Mesenchymal stem cell (in vitro differentiated cells and primary cell): ENCODE results near the gene PHKG2.

ENCODE experiments used
- DNase-seq: peaks from one replicate; pipeline ENCODE4 v3.0.0-alpha.2; 2013
- H2AFZ ChIP-seq: one replicate; pipeline ENCODE4 v1.6.1; 2013; ENCODE audit warnings: low read depth, mild to moderate bottlenecking, control low read depth, inconsistent platforms, low read length, moderate library complexity
- H2AK5ac ChIP-seq: 2 replicates; pipeline ENCODE4 v1.6.1; 2013; ENCODE audit warnings: low read length, moderate library complexity, mild to moderate bottlenecking, inconsistent platforms; ENCODE audit not compliant: severe bottlenecking
- H2BK120ac ChIP-seq: one replicate; pipeline ENCODE4 v1.6.1; 2013; ENCODE audit warnings: low read depth, mild to moderate bottlenecking, inconsistent platforms, low read length, moderate library complexity
- H2BK12ac ChIP-seq, 2 experiments: one replicate each; pipeline ENCODE4 v1.6.1; 2013; ENCODE audit warnings: inconsistent platforms in 2 of 2, low read length in 2 of 2, mild to moderate bottlenecking in 2 of 2, moderate library complexity in 2 of 2, control low read depth in 1 of 2
- H2BK15ac ChIP-seq: one replicate; pipeline ENCODE4 v1.6.1; 2013; ENCODE audit warnings: mild to moderate bottlenecking, low read depth, inconsistent platforms; ENCODE audit not compliant: poor library complexity, severe bottlenecking
- H2BK5ac ChIP-seq: 2 replicates; pipeline ENCODE4 v1.6.1; 2013; ENCODE audit warnings: low read depth, mild to moderate bottlenecking, low read length, control low read depth, inconsistent platforms; ENCODE audit not compliant: poor library complexity, severe bottlenecking
- H3K14ac ChIP-seq, 2 experiments: one replicate each; pipeline ENCODE4 v1.6.1; 2013; ENCODE audit warnings: inconsistent platforms in 2 of 2, low read length in 2 of 2, control low read depth in 1 of 2, mild to moderate bottlenecking in 1 of 2, moderate library complexity in 1 of 2
- H3K18ac ChIP-seq, 2 experiments: one replicate each; pipeline ENCODE4 v1.6.1; 2013; ENCODE audit warnings: inconsistent platforms in 2 of 2, low read length in 2 of 2, control low read depth in 1 of 2, low read depth in 1 of 2, mild to moderate bottlenecking in 1 of 2
- H3K23ac ChIP-seq, 2 experiments: one replicate each; pipeline ENCODE4 v1.6.1; 2013; ENCODE audit warnings: inconsistent platforms in 2 of 2, low read length in 2 of 2, mild to moderate bottlenecking in 2 of 2, moderate library complexity in 2 of 2, control low read depth in 1 of 2
- H3K27ac ChIP-seq: 2 replicates; pipeline ENCODE4 v1.5.1; 2013; ENCODE audit warnings: mild to moderate bottlenecking, moderate library complexity, low read length, control low read depth, inconsistent platforms; ENCODE audit not compliant: poor library complexity, severe bottlenecking
- H3K27me3 ChIP-seq, 2 experiments: 2 replicates each; pipeline versions ENCODE4 v1.6.1 to v1.7.0; 2013; ENCODE audit warnings: low read length in 2 of 2, mild to moderate bottlenecking in 2 of 2, moderate library complexity in 2 of 2, control low read depth in 1 of 2, inconsistent platforms in 1 of 2; ENCODE audit not compliant: control insufficient read depth in 1 of 2, insufficient read depth in 1 of 2
- H3K36me3 ChIP-seq, 2 experiments: 2 replicates each; pipeline versions ENCODE4 v1.6.1 to v1.7.0; 2013; ENCODE audit warnings: low read length in 2 of 2, control low read depth in 1 of 2, inconsistent platforms in 1 of 2, low read depth in 1 of 2, mild to moderate bottlenecking in 1 of 2; ENCODE audit not compliant: insufficient read depth in 2 of 2, control insufficient read depth in 1 of 2
- H3K4ac ChIP-seq, 2 experiments: one replicate each; pipeline ENCODE4 v1.6.1; 2013; ENCODE audit warnings: inconsistent platforms in 2 of 2, low read length in 2 of 2, mild to moderate bottlenecking in 2 of 2, moderate library complexity in 2 of 2, control low read depth in 1 of 2, low read depth in 1 of 2
- H3K4me1 ChIP-seq: 2 replicates; pipeline ENCODE4 v1.6.1; 2013; ENCODE audit warnings: low read depth, low read length, control low read depth; ENCODE audit not compliant: control insufficient read depth, insufficient read depth
- H3K4me2 ChIP-seq: 2 replicates; pipeline ENCODE4 v1.6.1; 2013; ENCODE audit warnings: low read length, mild to moderate bottlenecking, inconsistent platforms; ENCODE audit not compliant: poor library complexity, severe bottlenecking
- H3K4me3 ChIP-seq, 2 experiments: 2 replicates each; pipeline versions ENCODE4 v1.5.1 to v1.7.0; 2013; ENCODE audit warnings: low read length in 2 of 2, mild to moderate bottlenecking in 2 of 2, control low read depth in 1 of 2, low read depth in 1 of 2; ENCODE audit not compliant: insufficient read depth in 1 of 2
- H3K79me1 ChIP-seq: replicated peaks from 2 replicates; pipeline ENCODE4 v1.6.1; 2013; ENCODE audit warnings: mild to moderate bottlenecking, control low read depth, low read length, inconsistent platforms; ENCODE audit not compliant: poor library complexity, severe bottlenecking
- H3K9ac ChIP-seq: 2 replicates; pipeline ENCODE4 v1.7.0; 2013; ENCODE audit warnings: mild to moderate bottlenecking, low read length, moderate library complexity
- H3K9me3 ChIP-seq: 2 replicates; pipeline ENCODE4 v1.7.0; 2013; ENCODE audit warnings: mild to moderate bottlenecking, low read length; ENCODE audit not compliant: control insufficient read depth
- H4K8ac ChIP-seq: one replicate; pipeline ENCODE4 v1.6.1; 2013; ENCODE audit warnings: inconsistent platforms, mild to moderate bottlenecking, low read length, moderate library complexity
- H4K91ac ChIP-seq: one replicate; pipeline ENCODE4 v1.6.1; 2013; ENCODE audit warnings: mild to moderate bottlenecking, low read length, inconsistent platforms
- WGBS: methylation state at CpG from one replicate; pipeline ENCODE4 v1.1.7; 2013; ENCODE audit warnings: mixed read lengths; 5-methylcytosine and 5-hydroxymethylcytosine counted together

The PHKG2 gene

GRCh38 chr16:30745082-30745481 lies 3.1 kb upstream of the PHKG2 start:
- Histone ChIP-seq H3K4me2 (no peak overlapping the region), H2BK5ac (no peak overlapping the region), H3K4me3 (no peak overlapping the region), H3K79me1 (peaks cover 12% of the 10 kb centered on the region), H3K27ac (no peak overlapping the region), H2AFZ (no peak overlapping the region), H2AK5ac (no peak overlapping the region), H3K4me1 (peaks cover 15% of the 10 kb centered on the region), H3K18ac (no peak overlapping the region), H2BK12ac (no peak overlapping the region), H3K14ac (no peak overlapping the region), H3K9me3 (no peaks in the 10 kb centered on the region), H3K36me3 (peaks cover 14 to 33% of the 10 kb centered on the region in 2 experiments), H4K8ac (no peak overlapping the region), H3K27me3 (no peaks in the 10 kb centered on the region), H2BK15ac (no peak overlapping the region), H3K23ac (no peak overlapping the region), H4K91ac (no peak overlapping the region), H2BK120ac (no peak overlapping the region), H3K4ac (no peak overlapping the region), H3K9ac (no peak overlapping the region)
- 87% methylated on average over 2 of the region's 2 CpGs for WGBS
- no peak for DNase-seq

- peaks cover 16% of the 10 kb centered on the region for H3K79me1 ChIP-seq
- H3K4ac ChIP-seq = no peak overlapping the region
- no peak overlapping the region for H2AFZ ChIP-seq
- H2AK5ac ChIP-seq = no peak overlapping the region
- no peaks in the 10 kb centered on the region for H3K9me3 ChIP-seq
- DNase-seq = no peak
- no peak overlapping the region for H2BK120ac ChIP-seq
- H3K23ac ChIP-seq = no peak overlapping the region
- H3K4me3 ChIP-seq = no peak overlapping the region
- no peak overlapping the region for H4K91ac ChIP-seq
- no peak overlapping the region for H3K18ac ChIP-seq
- H3K4me2 ChIP-seq = no peak overlapping the region
- H3K27ac ChIP-seq = no peak overlapping the region
- no peak overlapping the region for H3K14ac ChIP-seq
- no peak overlapping the region for H2BK12ac ChIP-seq
- H3K4me1 ChIP-seq = peaks cover 10% of the 10 kb centered on the region
- peak overlapping the region; percentile 90 for H3K9ac ChIP-seq
- H3K27me3 ChIP-seq = no peaks in the 10 kb centered on the region
- 96% methylated on average over 8 of the region's 9 CpGs for WGBS
- H2BK5ac ChIP-seq = no peak overlapping the region
- no peak overlapping the region for H4K8ac ChIP-seq
- no peak overlapping the region for H2BK15ac ChIP-seq
- H3K36me3 ChIP-seq = peaks cover 25 to 40% of the 10 kb centered on the region in 2 experiments
These were observed 1.5 kb upstream of the PHKG2 start for GRCh38 chr16:30746638-30747175.

GRCh38 chr16:30747331-30747730 lies 894 bp upstream of the PHKG2 start:
- peak overlapping the region in 1 of 2 experiments; percentile 6 for H2BK12ac ChIP-seq
- 64% methylated on average over 3 of the region's 3 CpGs for WGBS
- H3K9ac ChIP-seq = peak overlapping the region; percentile 90
- no peak overlapping the region for H2BK15ac ChIP-seq
- peak overlapping the region in 1 of 2 experiments; percentile 83 for H3K4me3 ChIP-seq
- peak overlapping the region; percentile 77 for H3K27ac ChIP-seq
- H2BK5ac ChIP-seq = no peak overlapping the region
- no peaks in the 10 kb centered on the region for H3K9me3 ChIP-seq
- peaks cover 15% of the 10 kb centered on the region for H3K79me1 ChIP-seq
- no peak for DNase-seq
- peak overlapping the region; percentile 77 for H4K8ac ChIP-seq
- H3K4me1 ChIP-seq = peaks cover 9% of the 10 kb centered on the region
- H3K23ac ChIP-seq = no peak overlapping the region
- no peak overlapping the region for H3K18ac ChIP-seq
- no peaks in the 10 kb centered on the region for H3K27me3 ChIP-seq
- no peak overlapping the region for H2BK120ac ChIP-seq
- H4K91ac ChIP-seq = no peak overlapping the region
- no peak overlapping the region for H3K4me2 ChIP-seq
- H3K36me3 ChIP-seq = peaks cover 27 to 38% of the 10 kb centered on the region in 2 experiments
- H3K4ac ChIP-seq = no peak overlapping the region
- no peak overlapping the region for H3K14ac ChIP-seq
- peak overlapping the region; percentile 70 for H2AK5ac ChIP-seq
- H2AFZ ChIP-seq = no peak overlapping the region

- Histone ChIP-seq H2BK12ac (no peak overlapping the region), H2AK5ac (no peak overlapping the region), H2AFZ (no peak overlapping the region), H4K8ac (no peak overlapping the region), H3K4ac (no peak overlapping the region), H2BK120ac (no peak overlapping the region), H3K4me1 (peaks cover 9% of the 10 kb centered on the region), H3K18ac (peak overlapping the region in 1 of 2 experiments; percentile 46), H3K4me3 (peak overlapping the region; percentile 83 to 98), H3K27me3 (no peaks in the 10 kb centered on the region), H2BK15ac (no peak overlapping the region), H3K4me2 (peak overlapping the region; percentile 41), H3K14ac (peak overlapping the region in 1 of 2 experiments; percentile 86), H3K36me3 (peaks cover 28 to 47% of the 10 kb centered on the region in 2 experiments), H3K23ac (no peak overlapping the region), H3K79me1 (peaks cover 12% of the 10 kb centered on the region), H3K9ac (peak overlapping the region; percentile 90), H4K91ac (no peak overlapping the region), H3K27ac (no peak overlapping the region), H3K9me3 (no peaks in the 10 kb centered on the region), H2BK5ac (no peak overlapping the region)
- 21% methylated on average over 26 of the region's 36 CpGs for WGBS
- DNase-seq = peak; percentile 61
These were observed 615 bp downstream of the PHKG2 start for GRCh38 chr16:30748634-30749445.
